ENCODE results near the gene DCTPP1.

DCTPP1 gene

DNA sequence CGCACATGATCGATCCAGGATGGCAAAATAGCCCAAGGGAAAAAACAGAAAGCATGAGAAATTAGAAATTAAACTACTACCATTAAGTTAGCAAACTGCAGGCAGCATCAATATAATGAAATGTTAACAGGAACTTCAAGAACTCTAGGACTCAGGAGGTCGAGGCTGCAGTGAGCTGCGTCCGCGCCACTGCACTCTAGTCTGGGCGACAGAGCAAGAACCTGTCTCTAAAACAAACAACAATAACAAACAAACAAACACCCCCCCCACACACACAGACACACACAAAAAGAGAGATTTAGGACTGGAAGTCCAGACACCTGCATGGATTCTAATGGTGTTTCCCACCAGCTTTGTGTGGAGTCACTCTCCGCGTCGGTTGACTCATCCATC is 16.4 kb upstream of the DCTPP1 start:
- no peak for DNase-seq

DNA sequence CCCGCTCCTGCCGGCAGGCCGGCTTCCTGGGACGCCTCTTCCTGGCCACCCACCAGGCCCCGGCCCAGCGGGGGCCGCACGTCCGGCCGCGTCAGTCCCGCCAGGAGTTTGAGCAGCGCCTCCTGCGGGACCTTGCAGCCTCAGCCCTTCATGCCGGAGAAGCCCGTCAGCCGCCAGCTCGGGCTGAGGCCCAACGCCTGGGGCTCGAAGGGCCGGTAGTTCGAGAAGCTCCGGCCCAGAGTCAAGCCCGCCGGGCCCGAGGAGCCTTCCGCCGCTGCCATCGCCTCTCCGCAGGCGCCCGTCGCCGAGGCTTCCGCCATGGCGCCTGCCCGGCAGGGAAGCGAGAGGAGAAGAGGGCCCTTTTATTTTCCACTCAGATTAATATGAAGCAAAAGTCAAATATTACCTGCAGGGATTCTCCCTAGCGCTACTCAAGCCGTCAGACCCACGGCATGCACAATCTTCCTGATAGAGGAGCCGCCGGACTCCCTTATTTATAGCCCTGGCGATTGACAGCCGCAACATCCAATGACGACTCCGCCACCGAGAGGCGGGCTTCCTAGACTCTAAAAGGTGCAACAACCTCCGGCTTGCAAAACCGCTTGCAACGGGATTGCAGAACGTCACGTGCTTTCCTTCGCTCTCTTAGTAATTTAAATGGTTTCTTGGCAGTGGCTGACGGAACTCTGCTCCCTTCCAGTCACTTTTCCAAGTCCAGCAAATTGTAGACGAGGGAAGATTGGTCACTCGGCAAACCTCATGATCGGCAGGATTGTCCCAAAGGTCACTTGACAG is 15.8 kb upstream of the DCTPP1 start, which contains the start of gene SEPHS2:
Gene SEPHS2, minus strand, starts transcription at position 467 of the 795 bp plus-strand sequence. Its CDS starts 147 bp downstream, at position 320.
- peak; percentile 93 to 95 for DNase-seq

DNA sequence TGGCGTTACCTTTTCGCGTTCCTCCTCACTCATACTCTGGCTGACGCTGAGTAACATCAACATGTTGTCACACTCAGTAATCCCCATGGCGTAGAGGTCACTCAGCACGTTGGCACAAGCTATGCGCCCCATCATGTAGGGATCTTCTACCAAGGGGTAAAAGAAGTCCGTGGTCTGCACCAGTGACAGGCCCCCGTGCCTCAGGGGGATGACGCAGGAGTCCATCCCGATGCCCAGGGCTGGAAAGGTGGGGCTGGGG is 15.2 kb upstream of the DCTPP1 start:
- DNase-seq = no peak

DNA sequence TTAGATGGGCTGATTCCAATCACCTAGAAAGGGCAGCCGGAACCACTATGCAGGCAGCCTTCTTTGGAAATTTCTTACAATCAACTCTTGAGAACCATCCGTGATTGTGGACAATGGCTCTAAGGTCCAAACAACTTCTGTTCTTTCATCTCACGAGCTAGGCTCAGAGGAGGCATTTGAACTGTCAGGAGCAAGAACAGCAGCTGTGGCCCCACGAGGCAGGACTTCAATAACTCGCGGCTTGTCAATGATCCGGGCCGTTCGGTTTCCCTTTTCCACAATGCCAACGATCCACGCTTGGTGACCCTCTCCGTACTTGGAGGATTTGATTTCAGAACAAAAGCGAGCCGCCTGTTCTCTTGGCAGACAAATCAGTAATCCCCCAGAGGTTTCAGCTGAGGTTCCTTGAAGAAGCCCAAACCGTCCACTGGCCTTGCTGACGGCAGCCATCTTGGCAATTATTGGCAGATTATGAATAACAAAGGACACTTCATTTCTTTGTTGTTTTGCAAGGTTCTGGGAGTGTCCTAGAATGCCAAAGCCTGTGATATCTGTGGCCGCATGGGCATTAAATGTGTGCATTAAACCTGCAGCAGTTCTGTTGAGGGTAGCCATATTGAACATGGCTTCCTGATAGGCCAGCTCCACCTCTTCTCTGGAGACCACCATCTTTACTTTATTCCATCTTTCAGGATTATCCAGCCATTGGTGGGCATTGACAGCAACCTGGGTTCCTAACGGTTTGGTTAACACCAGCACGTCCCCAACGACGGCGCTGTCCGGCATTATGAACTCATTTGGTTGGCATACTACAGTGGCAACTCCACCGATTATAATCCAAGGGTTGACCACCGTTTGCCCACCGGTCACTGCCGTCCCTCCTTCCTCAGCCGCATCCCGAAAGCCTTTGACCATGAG is 14.7 kb upstream of the DCTPP1 start:
- no peak for DNase-seq

DNA sequence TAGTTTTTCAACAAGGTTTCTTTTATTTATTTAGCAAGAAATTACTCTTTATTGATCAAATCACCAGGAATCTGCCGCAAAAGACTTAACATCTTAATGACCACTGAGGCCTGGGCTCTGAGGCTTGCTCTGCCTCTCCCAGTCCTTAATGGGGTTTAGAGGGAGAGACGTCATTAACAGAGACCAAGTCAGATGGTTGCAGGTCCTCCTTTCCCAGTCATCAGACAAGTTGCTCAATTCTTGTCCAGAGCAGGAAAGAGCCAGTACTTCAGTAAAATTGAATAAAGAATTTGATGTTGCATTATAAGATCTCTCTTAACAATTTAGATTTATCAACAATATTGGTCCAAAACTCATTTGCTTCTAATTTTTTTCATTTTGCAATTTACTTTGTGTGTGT is 13.8 kb upstream of the DCTPP1 start:
- DNase-seq = no peak

DNA sequence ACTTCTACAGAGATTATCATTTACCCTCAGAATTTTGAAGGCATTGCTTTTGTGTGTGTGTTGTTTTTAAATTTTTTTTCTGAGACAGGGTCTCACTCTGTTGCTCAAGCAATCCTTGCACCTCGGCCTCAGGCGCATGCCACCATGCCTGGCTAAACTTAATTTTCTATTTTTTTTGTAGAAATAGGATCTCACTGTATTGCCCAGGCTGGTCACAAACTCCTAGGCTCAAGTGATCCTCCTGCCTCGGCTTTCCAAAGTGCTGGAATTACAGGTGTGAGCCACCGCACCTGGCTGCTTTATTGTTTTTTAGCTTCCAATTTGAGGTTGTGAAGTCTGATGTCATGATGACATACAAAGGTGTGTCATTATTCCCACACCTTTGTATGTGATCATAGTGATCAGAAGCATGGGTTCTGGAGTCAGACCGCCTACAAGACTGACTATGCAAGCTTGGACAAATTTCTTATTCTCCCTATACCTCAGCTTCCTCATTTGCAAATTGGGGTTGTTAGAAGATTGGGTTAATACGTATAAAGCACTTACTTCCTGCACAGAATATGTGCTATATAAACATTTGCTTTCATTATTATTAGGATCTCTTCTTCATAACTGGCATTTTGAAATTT is 10.0 kb upstream of the DCTPP1 start:
- no peak for DNase-seq

DNA sequence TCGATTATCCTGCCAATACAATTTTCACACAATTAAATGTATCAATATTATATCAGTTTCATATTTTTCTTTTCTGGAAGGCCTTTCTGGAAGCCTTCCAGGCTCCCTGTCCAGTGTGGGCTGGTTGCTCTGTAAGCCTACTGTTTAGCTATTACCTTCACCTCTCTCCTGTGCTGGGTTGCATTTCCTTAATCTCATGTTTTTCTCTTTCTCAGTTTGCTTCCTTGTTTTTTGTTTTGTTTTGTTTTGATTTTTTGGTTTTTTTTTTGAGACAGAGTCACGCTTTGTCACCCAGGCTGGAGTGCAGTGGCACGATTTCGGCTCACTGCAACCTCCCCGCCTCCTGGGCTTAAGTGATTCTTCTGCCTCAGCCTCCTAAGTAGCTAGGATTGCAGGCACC is 9.0 kb upstream of the DCTPP1 start:
- no peak for DNase-seq

DNA sequence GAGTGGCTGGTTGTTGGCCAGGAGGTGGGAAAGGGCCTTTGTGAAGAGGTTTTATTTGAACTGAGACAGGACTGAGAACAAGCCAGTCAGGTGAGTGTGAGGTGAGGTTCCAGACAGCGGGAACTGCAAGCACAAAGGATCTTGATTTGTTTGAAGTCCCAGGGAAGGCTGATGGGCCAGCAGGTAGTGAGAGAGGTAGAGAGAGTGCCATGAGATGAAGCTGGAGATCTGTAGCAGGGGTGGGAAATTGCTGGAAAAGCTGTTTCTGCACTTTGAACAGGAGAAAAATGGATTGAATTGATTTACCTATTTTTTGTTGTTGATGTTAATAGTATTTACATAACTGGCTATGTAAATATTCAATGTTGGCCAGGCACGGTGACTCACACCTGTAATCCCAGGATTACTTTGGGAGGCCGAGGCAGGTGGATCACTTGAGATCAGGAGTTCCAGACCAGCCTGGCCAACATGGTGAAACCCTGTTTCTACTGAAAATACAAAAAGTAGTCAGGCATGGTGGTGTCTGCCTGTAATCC is 7.7 kb upstream of the DCTPP1 start:
- DNase-seq = no peak

DNA sequence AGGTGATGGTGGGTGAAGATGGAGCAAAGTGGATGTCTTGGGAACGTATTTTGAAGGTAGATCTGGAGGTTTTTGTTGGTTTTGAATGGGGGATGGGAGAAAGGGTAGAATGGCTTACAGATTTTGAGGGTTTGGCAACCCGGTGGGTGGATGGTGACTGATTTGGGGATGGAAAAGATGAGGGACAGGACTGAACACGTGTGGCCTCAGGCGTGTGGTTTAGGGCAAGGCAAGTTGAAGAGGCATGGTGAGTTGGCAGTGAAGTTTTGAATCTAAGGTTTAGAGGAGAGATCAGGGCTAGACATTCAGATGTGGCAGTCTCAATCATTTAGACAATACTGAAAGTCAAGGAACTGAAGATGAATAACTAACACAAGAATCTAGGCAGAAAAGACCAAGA is 5.0 kb upstream of the DCTPP1 start:
- peak in 1 of 2 experiments; percentile 28 for DNase-seq

DNA sequence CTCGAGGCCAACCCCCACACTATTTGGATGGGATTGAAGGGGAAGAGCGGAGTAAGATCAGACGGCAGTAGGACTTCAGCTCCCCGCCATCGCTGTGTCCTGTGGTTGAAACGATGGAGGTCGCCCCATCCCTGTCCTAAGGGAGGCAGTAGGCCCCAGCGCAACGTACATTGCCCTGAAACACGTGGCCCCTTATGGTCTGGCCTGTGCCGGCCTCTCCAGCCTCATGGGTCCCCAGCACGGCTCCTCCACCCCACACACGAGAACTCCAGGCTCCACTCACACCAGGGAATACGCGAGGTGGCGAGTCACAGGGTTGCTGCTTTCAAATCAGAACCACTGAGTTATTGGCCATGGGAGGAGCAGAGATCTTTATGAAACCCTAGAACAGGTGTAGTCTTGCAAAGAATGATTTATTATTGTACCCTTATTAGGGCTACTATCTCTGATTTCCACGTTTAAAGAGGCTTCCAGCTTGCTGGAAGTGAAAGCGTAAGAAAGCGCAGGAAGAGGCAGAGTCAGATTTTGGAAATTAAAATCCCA is 669 bp upstream of the DCTPP1 start:
- no peak for DNase-seq

DNA sequence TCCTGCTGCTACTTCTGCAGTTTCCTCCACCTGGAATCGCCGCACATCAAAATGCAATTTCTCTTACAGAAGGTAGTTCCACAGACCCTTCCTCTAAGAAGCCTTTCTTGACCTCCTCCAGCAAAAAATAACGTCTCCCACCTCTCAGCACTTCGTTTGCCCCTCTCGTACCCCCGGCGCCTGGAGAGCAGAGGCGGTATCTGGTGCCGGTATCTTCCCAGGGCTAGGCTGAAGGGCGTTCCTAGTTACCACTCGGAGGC is 482 bp downstream of the DCTPP1 start:
- no peak for DNase-seq

DNA sequence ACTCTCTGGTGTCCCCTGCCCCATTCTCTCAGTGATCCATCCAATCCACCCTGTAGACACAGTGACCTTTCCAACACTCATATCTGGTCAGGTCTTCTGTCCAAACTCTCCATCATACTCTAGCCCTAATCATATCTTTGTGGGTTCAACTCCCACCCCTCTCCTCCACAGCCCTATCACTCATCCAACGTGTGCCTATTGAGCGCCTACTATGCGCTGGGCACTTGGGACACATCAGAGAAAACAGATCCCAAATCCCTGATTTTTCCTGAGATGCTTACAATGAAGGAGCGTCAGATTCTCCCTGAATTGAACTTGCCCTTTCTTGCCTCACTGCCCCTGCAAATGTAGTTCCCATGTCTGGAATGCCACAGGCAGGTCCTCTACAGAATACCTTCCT is 1.8 kb downstream of the DCTPP1 start:
- no peak for DNase-seq

DNA sequence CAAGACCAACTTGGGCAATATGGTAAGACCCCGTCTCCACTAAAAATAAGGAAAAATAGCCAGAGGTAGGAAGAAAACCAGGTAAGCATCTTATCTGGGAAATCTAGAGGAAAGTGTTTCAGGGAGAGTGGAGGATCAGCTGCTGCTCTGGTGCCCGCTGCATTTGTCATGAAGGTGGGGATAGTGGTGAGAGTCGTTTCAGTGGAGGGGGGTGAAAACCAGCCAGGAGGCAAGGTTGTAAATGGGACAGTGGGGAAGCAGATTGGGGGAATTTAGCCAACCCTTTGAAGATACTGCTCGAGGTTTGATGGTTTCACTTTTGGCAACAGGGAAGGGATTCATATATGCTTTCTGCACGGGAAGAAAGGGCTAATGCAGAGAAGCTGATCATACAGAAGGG is 8.8 kb downstream of the DCTPP1 start:
- DNase-seq = no peak

DNA sequence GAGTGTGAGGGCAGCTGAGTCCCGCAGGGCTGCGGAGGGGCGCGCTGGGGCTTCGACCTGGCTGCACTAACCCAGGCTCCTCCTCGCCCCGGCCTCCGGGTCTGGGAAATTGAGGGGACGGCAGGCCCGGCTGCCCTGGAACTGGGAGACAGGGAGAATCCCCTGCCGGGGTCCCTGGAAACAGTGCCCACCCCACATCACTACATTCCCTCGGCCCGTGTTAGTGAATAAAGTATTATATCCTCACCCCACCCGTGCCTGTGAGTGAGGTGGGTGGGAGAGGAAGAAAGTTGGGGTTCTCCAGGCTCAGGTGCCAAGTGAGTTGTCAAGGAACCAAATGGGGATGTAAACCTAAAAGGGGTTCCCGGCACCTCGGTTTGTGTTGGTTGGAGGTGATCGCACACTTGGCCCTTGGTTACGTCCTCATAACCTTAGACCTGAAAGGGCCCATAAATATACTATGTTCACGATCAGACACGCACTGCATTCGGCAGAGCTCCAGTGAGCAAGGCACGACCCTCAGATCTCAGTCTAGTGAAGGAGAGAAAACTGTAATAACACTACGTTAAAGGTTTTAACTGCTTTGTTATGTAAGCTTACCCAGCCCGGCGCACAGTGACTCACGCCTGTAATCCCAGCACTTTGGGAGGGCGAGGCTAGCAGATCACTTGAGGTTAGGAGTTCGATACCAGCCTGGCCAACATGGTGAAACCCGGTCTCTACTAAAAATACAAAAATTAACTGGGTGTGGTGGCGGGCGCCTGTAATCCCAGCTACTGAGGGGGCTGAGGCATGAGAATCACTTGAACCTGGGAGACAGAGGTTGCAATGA is 11.3 kb downstream of the DCTPP1 start:
- DNase-seq = peak in 1 of 2 experiments; percentile 7

DNA sequence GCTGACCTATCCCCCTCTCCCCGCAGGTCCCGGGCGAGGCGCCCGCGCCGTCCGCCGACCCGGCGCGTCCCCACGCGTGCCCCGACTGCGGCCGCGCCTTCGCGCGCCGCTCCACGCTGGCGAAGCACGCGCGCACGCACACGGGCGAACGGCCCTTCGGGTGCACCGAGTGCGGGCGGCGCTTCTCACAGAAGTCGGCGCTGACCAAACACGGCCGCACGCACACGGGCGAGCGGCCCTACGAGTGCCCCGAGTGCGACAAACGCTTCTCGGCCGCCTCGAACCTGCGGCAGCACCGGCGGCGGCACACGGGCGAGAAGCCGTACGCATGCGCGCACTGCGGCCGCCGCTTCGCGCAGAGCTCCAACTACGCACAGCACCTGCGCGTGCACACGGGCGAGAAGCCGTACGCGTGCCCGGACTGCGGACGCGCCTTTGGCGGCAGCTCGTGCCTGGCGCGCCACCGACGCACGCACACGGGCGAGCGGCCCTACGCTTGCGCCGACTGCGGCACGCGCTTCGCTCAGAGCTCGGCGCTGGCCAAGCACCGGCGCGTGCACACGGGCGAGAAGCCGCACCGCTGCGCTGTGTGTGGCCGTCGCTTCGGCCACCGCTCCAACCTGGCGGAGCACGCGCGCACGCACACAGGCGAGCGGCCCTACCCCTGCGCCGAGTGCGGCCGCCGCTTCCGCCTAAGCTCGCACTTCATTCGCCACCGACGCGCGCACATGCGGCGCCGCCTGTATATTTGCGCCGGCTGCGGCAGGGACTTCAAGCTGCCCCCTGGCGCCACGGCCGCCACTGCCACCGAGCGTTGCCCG is 12.1 kb downstream of the DCTPP1 start:
- DNase-seq = peak; percentile 86 to 90

DNA sequence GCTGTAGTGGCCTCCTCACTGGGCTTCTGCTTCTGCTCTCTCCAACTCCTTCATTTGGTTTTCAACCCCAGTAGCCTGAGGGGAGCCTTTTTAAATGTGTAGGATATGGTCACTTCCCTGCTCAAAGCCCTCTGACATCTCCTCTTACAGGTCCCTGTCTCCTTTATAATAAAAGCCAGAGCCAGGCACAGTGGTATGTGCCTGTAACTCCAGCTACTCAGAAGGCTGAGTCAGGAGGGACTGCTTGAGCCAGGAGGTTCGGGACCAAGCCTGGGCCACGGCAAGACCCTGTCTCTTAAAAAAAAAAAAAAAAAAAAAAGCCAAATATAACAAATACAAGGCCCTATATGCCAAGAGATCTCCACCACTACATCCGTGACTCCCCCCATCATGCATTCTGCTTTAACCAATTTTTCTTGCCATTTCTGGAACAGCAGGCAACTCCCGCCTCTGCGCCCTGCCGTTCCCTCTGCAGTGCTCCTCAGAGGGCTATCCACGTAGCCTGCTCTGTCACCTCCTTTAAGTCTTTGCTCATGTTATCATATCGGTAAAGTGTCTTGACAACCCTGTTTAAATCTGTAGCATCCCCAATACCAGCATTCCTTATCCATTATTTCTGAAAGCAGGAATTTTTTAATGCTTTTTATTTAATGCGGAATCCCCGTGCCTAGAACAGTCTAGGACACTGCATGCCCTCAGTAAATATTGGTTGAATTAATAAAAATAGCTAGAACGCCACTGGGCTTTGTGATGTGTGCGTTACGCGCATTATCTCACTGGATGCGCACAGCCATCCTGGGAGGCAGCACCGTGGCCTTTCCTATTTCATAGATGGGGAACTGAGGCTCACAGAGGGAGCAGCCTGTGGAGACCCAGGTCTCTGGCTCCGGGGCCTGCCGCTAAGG is 13.0 kb downstream of the DCTPP1 start:
- no peak for DNase-seq

DNA sequence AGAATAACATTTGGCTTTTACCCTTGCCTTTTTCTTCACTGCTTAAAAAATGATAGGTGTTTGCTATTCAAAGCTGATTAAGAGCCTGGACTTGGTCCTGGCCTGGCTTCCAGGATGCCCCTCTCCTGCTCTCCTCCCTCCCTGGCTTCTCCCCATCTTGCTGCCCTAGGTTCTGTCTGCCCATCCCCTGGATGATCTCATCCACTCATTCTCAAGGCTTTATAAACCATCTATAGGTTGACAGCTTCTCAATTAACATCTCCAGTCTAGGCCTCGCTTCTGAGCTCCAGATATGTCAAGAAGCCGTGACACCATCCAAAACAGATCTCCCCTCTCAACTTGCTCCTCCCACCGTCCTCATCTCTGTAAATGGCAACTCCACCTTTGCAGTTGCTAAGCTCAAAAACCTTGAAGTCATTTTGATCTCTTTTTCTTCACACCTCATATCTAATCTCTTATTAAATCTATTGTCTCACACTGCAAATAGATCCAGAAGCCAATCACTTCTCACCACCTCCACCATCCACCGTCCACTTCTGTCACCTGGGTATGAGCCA is 13.7 kb downstream of the DCTPP1 start:
- DNase-seq = no peak

DNA sequence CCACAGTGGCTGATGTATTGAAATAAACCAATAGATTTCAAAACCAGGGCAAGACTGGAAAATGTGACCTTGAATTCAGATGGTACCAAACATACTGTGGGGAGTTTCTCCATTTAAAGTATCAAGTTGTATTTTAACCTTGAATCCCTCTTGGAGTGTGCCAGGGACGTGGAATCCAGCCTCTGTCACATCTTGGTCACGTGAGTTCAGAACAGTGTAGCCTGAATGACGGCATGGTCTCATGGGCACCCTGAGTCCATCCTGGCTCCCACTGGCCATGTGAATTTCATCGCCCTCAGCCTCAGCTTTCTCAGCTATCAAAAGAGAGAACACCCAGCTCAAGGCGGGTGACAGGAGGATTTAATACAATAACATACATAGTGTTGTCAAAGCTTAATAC is 15.7 kb downstream of the DCTPP1 start:
- no peak for DNase-seq

DNA sequence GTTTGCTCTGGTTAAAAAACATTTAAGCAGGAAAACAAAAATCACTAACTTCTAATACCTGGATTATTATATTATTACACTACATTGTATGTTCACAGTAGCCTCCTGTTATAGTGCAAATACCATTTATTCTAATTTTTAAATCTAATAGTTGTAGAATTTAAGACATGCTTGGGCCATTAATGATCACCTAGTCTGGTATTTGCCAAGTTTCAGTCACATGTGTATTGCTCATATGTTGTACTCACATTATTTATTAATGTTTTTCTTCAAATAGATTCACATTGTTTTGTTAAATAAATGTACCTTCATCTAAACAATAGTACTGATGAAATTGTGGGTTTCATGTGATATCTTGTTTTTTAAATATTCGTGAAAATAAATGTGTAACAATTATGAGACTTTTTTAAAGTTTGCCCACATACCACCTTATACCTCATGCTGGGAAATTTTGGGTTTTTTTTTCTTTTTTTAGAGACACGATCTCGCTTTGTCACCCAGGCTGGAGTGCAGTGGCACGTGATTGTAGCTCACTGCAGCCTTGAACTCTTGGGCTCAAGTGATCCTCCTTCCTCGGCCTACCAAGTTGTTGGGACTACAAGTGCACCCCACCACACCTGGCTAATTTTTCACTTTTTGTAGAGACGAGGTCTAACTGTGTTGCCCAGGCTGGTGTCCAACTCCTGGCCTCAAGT is 16.6 kb downstream of the DCTPP1 start:
- DNase-seq = no peak

All from stimulated activated CD4-positive, alpha-beta T cell treated with anti-CD3 and anti-CD28 coated beads, Interleukin-4, amount 100 ng/mL, for 4 hours (primary cell).